Ishikawa (cell line): ENCODE data around the gene CRYBB1.

Experiments used
- CEBPB ChIP-seq: IDR thresholded peaks from 2 replicates; pipeline ENCODE4 v1.6.1; 2012
- CREB1 ChIP-seq: IDR thresholded peaks from 2 replicates; pipeline ENCODE4 v1.6.1; 2012; ENCODE audit warnings: low read depth
- EGR1 ChIP-seq: IDR thresholded peaks from 2 replicates; pipeline ENCODE4 v1.6.1; 2012
- EP300 ChIP-seq: IDR thresholded peaks from 2 replicates; pipeline ENCODE4 v1.6.1; 2012; ENCODE audit warnings: borderline replicate concordance
- FOXM1 ChIP-seq: IDR thresholded peaks from 2 replicates; pipeline ENCODE4 v1.6.1; 2012; ENCODE audit warnings: low read depth, borderline replicate concordance
- RAD21 ChIP-seq: IDR thresholded peaks from 2 replicates; pipeline ENCODE4 v1.6.1; 2012; ENCODE audit warnings: low read depth
- REST ChIP-seq: IDR thresholded peaks from 2 replicates; pipeline ENCODE4 v1.6.1; 2012; ENCODE audit warnings: low read depth, mild to moderate bottlenecking
- TAF1 ChIP-seq: IDR thresholded peaks from 2 replicates; pipeline ENCODE4 v1.6.1; 2012; ENCODE audit warnings: low read depth, mild to moderate bottlenecking
- TEAD4 ChIP-seq: IDR thresholded peaks from 2 replicates; pipeline ENCODE4 v1.6.1; 2012
- USF1 ChIP-seq: IDR thresholded peaks from 2 replicates; pipeline ENCODE4 v1.6.1; 2012
- YY1 ChIP-seq: IDR thresholded peaks from 2 replicates; pipeline ENCODE4 v1.6.1; 2012; ENCODE audit warnings: low read depth
- ZBTB7A ChIP-seq: IDR thresholded peaks from 2 replicates; pipeline ENCODE4 v1.6.1; 2012; ENCODE audit warnings: low read depth
- TF ChIP-seq, protein P1 (sequence below): IDR thresholded peaks from 2 replicates; pipeline ENCODE4 v1.6.1; 2012

GRCh38 chr22:26599505-26599904, 18.3 kb downstream of the CRYBB1 start:
- no peak for TF ChIP-seq RAD21
- no peak for TF ChIP-seq REST
- TF ChIP-seq, protein P1, sequence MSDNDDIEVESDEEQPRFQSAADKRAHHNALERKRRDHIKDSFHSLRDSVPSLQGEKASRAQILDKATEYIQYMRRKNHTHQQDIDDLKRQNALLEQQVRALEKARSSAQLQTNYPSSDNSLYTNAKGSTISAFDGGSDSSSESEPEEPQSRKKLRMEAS = no peak
- TF ChIP-seq FOXM1 = no peak
- TF ChIP-seq TAF1 = no peak
- no peak for TF ChIP-seq EP300
- TF ChIP-seq CREB1 = no peak
- TF ChIP-seq USF1 = no peak
- no peak for TF ChIP-seq YY1
- TF ChIP-seq CEBPB = no peak
- no peak for TF ChIP-seq TEAD4
- TF ChIP-seq ZBTB7A = no peak
- no peak for TF ChIP-seq EGR1
